ENCODE measurements around the gene C6orf132.
A peak's percentile ranks its signal among the peaks of the same experiment; 100 is the strongest.
"Not testable (repeated sequence)": the region's sequence is repeated elsewhere in the genome, so short reads cannot be mapped to it uniquely, and the experiment has no call there.

Gene C6orf132

DNA sequence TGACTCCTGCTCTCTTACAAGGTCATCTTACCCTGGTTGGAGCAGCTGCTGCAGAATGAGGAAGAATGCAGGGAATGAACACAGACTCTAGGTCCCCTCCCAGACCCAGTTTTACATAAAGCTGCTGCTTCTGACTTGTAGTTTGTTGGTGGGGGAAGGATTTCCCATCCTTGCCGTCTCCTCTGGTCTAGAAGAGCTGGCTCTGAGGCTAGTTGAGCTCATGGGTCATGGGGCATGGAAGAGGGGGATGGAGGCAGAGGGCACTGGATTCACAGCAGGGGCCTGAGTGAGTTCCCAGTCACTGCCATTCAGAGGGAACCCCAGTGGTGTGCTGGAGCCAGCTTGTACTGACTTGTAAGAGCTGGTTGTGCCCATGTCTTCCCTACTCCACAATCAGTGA, 21.6 kb upstream of the C6orf132 start:
- Histone ChIP-seq H3K9me3 (no peaks in the 10 kb centered on the region), H3K36me3 (no peaks in the 10 kb centered on the region), H3K27ac (no peak overlapping the region), H3K27me3 (no peaks in the 10 kb centered on the region), H3K4me3 (no peak overlapping the region), H3K9ac (no peak overlapping the region), H3K4me1 (peaks cover 60% of the 10 kb centered on the region), H4K20me1 (no peaks in the 10 kb centered on the region), H3K4me2 (peak overlapping the region; percentile 89)
- TF ChIP-seq Cebpa-rat (IDR thresholded peaks at IDR 0.05) = no peak

DNA sequence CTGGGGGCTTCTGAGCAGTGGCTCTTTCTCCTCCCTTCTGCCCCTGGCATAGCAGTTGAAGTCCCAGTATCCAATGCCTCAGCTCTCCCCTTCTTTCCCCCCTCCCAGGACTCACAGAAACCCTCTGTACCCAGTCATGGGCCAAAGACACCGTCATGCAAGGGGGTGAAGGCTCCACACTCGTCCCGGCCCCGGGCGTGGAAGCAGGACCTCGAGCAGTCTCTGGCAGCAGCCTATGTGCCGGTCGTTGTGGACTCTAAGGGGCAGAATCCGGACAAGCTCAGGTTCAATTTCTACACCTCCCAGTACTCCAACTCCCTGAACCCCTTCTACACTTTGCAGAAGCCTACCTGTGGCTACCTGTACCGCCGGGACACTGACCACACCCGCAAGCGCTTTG, 20.4 kb upstream of the C6orf132 start:
- no peak for TF ChIP-seq Cebpa-rat (IDR thresholded peaks at IDR 0.05)
- peak overlapping the region; percentile 54; the same call in 1 of the 2 replicates for H3K9ac ChIP-seq
- peak overlapping the region; percentile 89 for H3K4me2 ChIP-seq
- no peaks in the 10 kb centered on the region for H3K9me3 ChIP-seq
- no peaks in the 10 kb centered on the region for H3K36me3 ChIP-seq
- peak overlapping the region; percentile 79 for H3K27ac ChIP-seq
- H3K4me3 ChIP-seq = peak overlapping the region; percentile 31; the same call in 1 of the 2 replicates
- no peaks in the 10 kb centered on the region for H3K27me3 ChIP-seq
- peaks cover 60% of the 10 kb centered on the region for H3K4me1 ChIP-seq
- no peaks in the 10 kb centered on the region for H4K20me1 ChIP-seq

DNA sequence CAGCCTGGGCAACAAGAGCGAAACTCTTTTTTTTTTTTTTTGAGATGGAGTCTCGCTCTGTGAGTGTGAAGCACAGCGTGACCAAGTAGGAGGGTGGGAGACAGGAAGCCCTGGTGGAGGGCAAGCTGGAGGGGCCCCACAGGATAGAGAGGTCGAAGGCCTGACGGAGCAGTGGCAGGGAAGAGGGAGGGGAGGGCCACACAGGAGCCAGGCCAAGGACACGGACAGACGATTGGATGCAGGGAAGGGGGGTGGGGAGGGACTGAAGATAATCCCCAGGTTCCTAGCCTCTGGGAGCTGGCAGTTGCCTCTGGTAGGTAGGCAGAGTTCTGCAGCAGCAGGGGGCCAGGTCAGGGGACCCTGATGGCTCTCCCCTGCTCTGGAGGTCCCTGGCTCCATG, 20.0 kb upstream of the C6orf132 start:
- Histone ChIP-seq H3K36me3 (no peaks in the 10 kb centered on the region), H3K27ac (peak overlapping the region; percentile 79), H3K4me3 (peak overlapping the region; percentile 31; the same call in 1 of the 2 replicates), H3K9ac (peak overlapping the region; percentile 54; the same call in 1 of the 2 replicates), H3K4me1 (peaks cover 59% of the 10 kb centered on the region), H4K20me1 (no peaks in the 10 kb centered on the region), H3K27me3 (no peaks in the 10 kb centered on the region), H3K9me3 (no peaks in the 10 kb centered on the region), H3K4me2 (peak overlapping the region; percentile 89)
- TF ChIP-seq Cebpa-rat (IDR thresholded peaks at IDR 0.05) = no peak

DNA sequence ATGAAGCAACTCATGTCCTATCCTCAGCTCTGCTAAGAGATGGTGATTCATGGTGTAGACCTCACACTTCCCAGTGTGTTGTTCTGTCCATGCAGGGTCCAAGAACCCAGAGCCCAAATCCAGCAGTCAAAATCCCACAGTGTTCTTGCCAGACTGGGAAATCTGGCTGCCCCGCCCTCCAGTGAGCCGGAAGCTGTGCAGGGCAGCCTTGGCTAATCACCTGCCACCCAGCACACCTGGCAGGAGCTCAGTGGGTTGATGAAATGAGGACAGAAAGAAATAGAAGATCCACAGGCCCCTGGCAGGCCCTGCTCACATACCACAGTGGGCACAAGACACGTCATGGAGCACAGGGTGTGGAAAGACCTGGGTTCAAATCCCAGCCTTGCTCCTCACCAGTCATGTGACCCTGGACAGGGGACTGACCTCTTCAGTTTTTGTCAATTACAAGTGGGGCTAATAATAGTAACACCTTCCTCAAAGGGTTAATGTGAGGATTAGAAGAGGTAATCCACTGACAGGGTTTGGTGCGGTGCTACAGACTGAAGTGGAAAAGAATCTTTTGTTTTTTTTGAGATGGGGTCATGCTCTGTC, 17.1 kb upstream of the C6orf132 start:
- Histone ChIP-seq H3K27ac (no peak overlapping the region), H3K27me3 (no peaks in the 10 kb centered on the region), H4K20me1 (no peaks in the 10 kb centered on the region), H3K4me2 (no peak overlapping the region), H3K36me3 (no peaks in the 10 kb centered on the region), H3K9ac (no peak overlapping the region), H3K4me1 (peaks cover 35% of the 10 kb centered on the region), H3K4me3 (no peak overlapping the region), H3K9me3 (no peaks in the 10 kb centered on the region)
- no peak for TF ChIP-seq Cebpa-rat (IDR thresholded peaks at IDR 0.05)

DNA sequence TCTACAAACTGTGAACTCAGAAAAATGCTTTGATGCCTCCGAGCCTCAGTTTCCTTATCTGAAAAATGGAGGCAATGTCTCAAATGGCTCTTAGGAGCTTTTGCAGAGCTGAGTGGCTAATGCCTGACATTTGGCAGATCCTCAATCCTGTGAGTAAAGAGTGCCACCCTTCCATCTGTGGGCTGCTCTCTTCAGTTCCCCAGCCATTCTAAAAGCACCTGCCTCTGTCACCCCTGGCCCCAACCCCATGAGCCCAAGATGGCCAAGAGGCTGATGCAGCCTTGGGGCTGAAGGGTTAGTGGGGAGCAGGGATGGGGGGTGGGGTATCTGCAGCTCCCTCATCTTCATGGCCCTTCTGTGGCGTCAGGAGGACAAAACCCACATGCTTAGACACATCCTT, 16.2 kb upstream of the C6orf132 start:
- Histone ChIP-seq H3K4me3 (no peak overlapping the region), H3K4me2 (no peak overlapping the region), H3K27me3 (no peaks in the 10 kb centered on the region), H3K9ac (no peak overlapping the region), H3K4me1 (peaks cover 26% of the 10 kb centered on the region), H3K9me3 (no peaks in the 10 kb centered on the region), H4K20me1 (no peaks in the 10 kb centered on the region), H3K36me3 (no peaks in the 10 kb centered on the region), H3K27ac (no peak overlapping the region)
- TF ChIP-seq Cebpa-rat (IDR thresholded peaks at IDR 0.05) = no peak

- Histone ChIP-seq H3K9me3 (no peaks in the 10 kb centered on the region), H3K27ac (no peak overlapping the region), H3K36me3 (no peaks in the 10 kb centered on the region), H3K4me3 (no peak overlapping the region), H3K9ac (no peak overlapping the region), H3K4me2 (no peak overlapping the region), H3K4me1 (peaks cover 20% of the 10 kb centered on the region), H3K27me3 (no peaks in the 10 kb centered on the region), H4K20me1 (no peaks in the 10 kb centered on the region)
- no peak for TF ChIP-seq Cebpa-rat (IDR thresholded peaks at IDR 0.05)
Measured at GRCh38 chr6:42158011-42158410, 15.6 kb upstream of the C6orf132 start.

GRCh38 chr6:42156638-42157037, 14.2 kb upstream of the C6orf132 start:
- Histone ChIP-seq H3K36me3 (no peaks in the 10 kb centered on the region), H3K9ac (no peak overlapping the region), H3K4me2 (no peak overlapping the region), H3K4me1 (peaks cover 6% of the 10 kb centered on the region; the same call in 1 of the 2 replicates), H3K27me3 (no peaks in the 10 kb centered on the region), H4K20me1 (no peaks in the 10 kb centered on the region), H3K9me3 (no peaks in the 10 kb centered on the region), H3K27ac (no peak overlapping the region), H3K4me3 (no peak overlapping the region)
- no peak for TF ChIP-seq Cebpa-rat (IDR thresholded peaks at IDR 0.05)

GRCh38 chr6:42155293-42155692, 12.9 kb upstream of the C6orf132 start:
- Histone ChIP-seq H3K4me1 (no peaks in the 10 kb centered on the region), H3K4me2 (no peak overlapping the region), H4K20me1 (no peaks in the 10 kb centered on the region), H3K36me3 (no peaks in the 10 kb centered on the region), H3K9ac (no peak overlapping the region), H3K27ac (no peak overlapping the region), H3K9me3 (no peaks in the 10 kb centered on the region), H3K4me3 (no peak overlapping the region), H3K27me3 (no peaks in the 10 kb centered on the region)
- TF ChIP-seq Cebpa-rat (IDR thresholded peaks at IDR 0.05) = no peak

DNA sequence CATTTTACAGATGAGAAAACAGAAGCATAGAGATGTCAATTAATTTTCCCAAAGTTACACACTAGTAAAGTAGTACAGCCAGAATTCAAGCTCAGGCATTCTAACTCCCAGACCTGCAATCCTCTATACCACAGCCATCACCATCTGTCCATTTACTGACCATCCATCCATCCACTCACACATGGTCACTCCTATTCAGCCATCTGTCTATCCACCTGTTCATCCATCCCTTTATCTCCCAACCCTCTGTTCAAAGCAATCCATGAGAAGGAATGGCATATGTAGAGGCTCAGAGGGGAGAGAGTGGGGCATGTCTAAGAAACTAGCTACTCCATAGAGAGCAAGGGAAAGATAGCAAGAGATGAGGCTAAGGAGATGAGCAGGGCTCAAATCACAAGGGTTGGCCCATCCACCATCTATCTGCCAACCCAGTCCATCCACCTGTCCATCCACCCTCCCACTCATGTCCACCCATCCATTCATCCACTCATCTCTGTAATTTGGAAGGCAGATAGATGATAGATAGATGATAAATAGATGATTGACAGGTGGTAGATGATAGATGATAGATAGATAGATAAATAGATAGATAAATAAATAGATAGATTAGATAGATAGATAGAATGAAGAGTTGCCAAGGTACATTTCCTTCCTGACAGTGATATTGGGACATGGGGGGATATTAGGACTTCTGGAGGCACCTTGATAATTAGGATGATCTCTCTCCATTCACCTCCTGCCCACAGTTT, 12.2 kb upstream of the C6orf132 start:
- Histone ChIP-seq H3K36me3 (no peaks in the 10 kb centered on the region), H3K27ac (no peak overlapping the region), H3K4me1 (no peaks in the 10 kb centered on the region), H3K4me2 (no peak overlapping the region), H4K20me1 (no peaks in the 10 kb centered on the region), H3K4me3 (no peak overlapping the region), H3K9ac (no peak overlapping the region), H3K9me3 (no peaks in the 10 kb centered on the region), H3K27me3 (no peaks in the 10 kb centered on the region)
- no peak for TF ChIP-seq Cebpa-rat (IDR thresholded peaks at IDR 0.05)

DNA sequence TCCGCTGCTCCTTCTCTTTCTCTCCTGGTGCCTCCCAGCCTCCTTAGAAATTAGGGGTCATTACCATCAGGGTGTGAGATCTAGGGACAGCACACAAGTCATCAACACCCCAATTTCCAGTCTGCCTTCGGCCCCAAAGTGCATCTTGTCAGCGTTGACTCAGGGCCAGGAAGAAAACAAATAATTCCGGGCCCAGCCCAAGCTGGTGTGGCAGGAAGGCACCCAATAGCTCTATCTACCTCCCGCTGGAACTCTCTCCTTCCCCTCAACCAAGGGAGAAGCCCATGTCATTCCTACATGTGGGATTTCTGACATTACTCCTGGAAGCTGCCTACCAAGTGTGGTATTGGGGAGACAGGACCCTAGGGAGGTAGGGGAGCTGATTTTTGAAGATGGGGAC, 11.5 kb upstream of the C6orf132 start:
- Histone ChIP-seq H3K27ac (no peak overlapping the region), H3K9ac (no peak overlapping the region), H4K20me1 (no peaks in the 10 kb centered on the region)

GRCh38 chr6:42152528-42153213, 10.3 kb upstream of the C6orf132 start:
- not testable (repeated sequence) for H4K20me1 ChIP-seq, H3K4me3 ChIP-seq, H3K9ac ChIP-seq, H3K4me1 ChIP-seq, H3K9me3 ChIP-seq, H3K36me3 ChIP-seq, H3K4me2 ChIP-seq, H3K27me3 ChIP-seq, H3K27ac ChIP-seq

More for the DNA sequence above, 11.5 kb upstream of the C6orf132 start:
- H3K4me2 ChIP-seq = no peak overlapping the region
- no peaks in the 10 kb centered on the region for H3K27me3 ChIP-seq
- no peak for TF ChIP-seq Cebpa-rat (IDR thresholded peaks at IDR 0.05)
- H3K4me1 ChIP-seq = no peaks in the 10 kb centered on the region
- H3K9me3 ChIP-seq = no peaks in the 10 kb centered on the region
- H3K4me3 ChIP-seq = no peak overlapping the region
- H3K36me3 ChIP-seq = no peaks in the 10 kb centered on the region

Measured in BLaER1 (cell line).